GM21423 (cell line): ENCODE results near the gene MAOA.

Source experiments
- ATAC-seq: cut with Tn5 transposase; IDR thresholded peaks from one replicate; pipeline ENCODE4 v1.9.1; 2021; ENCODE audit warnings: mild to moderate bottlenecking, moderate library complexity; ENCODE audit not compliant: unreplicated experiment

MAOA gene

GRCh38 chrX:43745938-43746721 lies 90.0 kb downstream of the MAOA start:
- no peak for ATAC-seq

- no peak for ATAC-seq
Measured at GRCh38 chrX:43747476-43747875, 91.4 kb downstream of the MAOA start.

GRCh38 chrX:43750248-43750676 lies 94.2 kb downstream of the MAOA start:
- ATAC-seq: no peak

- no peak for ATAC-seq
Measured at GRCh38 chrX:43753637-43754036, 97.5 kb downstream of the MAOA start.

- no peak for ATAC-seq
Measured at GRCh38 chrX:43756076-43756475, 100.0 kb downstream of the MAOA start.

- no peak for ATAC-seq
Measured at GRCh38 chrX:43758044-43758443, 101.9 kb downstream of the MAOA start.

- no peak for ATAC-seq
Measured at GRCh38 chrX:43785930-43786591, 130.0 kb downstream of the MAOA start.
